Measurements from ENCODE around the gene DDX21. TPM values are rescaled to one million over a fixed set of nuclear protein-coding genes. Genes with fewer than 3 reads are reported as not detected.
"Not testable (repeated sequence)": the region's sequence is repeated elsewhere in the genome, so short reads cannot be mapped to it uniquely, and the experiment has no call there.

The DDX21 gene
- 43.4 TPM for total RNA-seq
- long read RNA-seq, full-length matches to known transcripts = 18 of 49 reads
- long read RNA-seq, partial matches to known transcripts = 16 of 49 reads
- long read RNA-seq, other reads (novel, unspliced or antisense) = 15 of 49 reads

DNA sequence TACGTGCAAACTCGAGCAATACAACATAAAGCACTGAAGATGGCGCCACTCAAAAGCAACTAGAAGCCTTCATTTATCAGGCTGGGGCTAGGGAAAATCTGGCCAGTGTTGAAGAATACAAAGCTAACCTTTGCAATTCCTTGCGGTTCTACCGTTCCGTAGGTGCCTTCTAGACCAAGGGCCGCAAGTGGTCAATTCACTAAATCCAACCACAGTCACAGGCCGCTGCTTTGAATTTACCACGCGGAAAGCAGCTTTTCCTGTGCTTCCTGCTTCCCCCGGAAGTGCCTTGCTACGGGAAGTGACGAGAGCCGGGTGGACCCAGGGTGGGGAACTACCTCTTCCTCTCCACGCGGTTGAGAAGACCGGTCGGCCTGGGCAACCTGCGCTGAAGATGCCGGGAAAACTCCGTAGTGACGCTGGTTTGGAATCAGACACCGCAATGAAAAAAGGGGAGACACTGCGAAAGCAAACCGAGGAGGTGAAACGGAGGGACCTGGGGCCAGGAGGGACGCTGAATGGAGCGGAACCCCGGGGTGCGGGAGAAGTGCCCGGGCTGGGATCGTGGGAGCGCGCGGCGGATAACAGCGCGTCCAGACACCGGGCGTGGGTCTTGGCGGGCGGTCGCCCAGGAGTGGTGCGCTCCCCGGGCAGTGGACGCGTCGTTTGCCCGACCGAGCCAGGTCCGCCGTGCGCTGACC is at the start of gene DDX21:
Gene DDX21 (plus strand): TSS at position 339 of the 701 bp plus-strand sequence. CDS start 56 bp downstream, at position 395.
- no peaks in the 10 kb centered on the region for H3K9me3 ChIP-seq
- peak within 1 kb of the TSS; percentile 99 for H3K4me3 ChIP-seq
- DNase-seq (peak; percentile 92), ATAC-seq (peak; percentile 97 to 99)
- peak; percentile 51 for TF ChIP-seq CTCF (IDR thresholded peaks at IDR 0.05)
- H3K4me1 ChIP-seq = peaks cover 30% of the 10 kb centered on the region
- peak within 1 kb of the TSS; percentile 97 for H3K27ac ChIP-seq
- no peaks in the 10 kb centered on the region for H3K27me3 ChIP-seq (ENCODE audit: low read depth)
- peaks cover 17% of the 10 kb centered on the region for H3K36me3 ChIP-seq
- intact Hi-C loops (cut with DNase I) = no loop called here

- no peak for TF ChIP-seq CTCF (IDR thresholded peaks at IDR 0.05)
- DNase-seq (no peak), ATAC-seq (no peak)
- no peaks in the 10 kb centered on the region for H3K4me1 ChIP-seq
- H3K27ac ChIP-seq = no peak overlapping the region
- intact Hi-C loops (cut with DNase I) = no loop called here
- no peaks in the 10 kb centered on the region for H3K27me3 ChIP-seq (ENCODE audit: low read depth)
- H3K9me3 ChIP-seq = no peaks in the 10 kb centered on the region
- H3K4me3 ChIP-seq = no peak overlapping the region
- H3K36me3 ChIP-seq = peaks cover 65% of the 10 kb centered on the region
Observed at GRCh38 chr10:68924593-68924992, 31.4 kb upstream of the DDX21 start.

DNA sequence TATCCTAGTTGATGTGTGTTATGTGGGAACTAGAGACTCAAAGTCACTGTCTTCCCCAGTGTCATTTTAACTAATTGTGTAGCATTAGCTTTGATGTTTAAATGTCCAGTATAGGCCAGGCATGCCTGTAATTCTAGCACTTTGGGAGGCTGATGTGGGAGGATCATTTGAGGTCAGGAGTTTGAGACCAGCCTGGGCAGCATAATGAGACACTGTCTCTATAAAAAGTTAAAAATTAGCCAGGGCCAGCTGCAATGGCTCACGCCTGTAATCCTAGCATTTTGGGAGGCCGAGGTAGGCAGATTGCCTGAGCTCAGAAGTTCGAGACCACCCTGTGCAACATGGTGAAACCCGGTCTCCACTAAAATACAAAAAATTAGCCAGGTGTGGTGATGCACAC is 30.5 kb upstream of the DDX21 start:
- H3K27ac ChIP-seq = no peak overlapping the region
- no peaks in the 10 kb centered on the region for H3K9me3 ChIP-seq
- DNase-seq (no peak), ATAC-seq (no peak)
- peaks cover 65% of the 10 kb centered on the region for H3K36me3 ChIP-seq
- H3K4me3 ChIP-seq = no peak overlapping the region
- no peaks in the 10 kb centered on the region for H3K27me3 ChIP-seq (ENCODE audit: low read depth)
- TF ChIP-seq CTCF (IDR thresholded peaks at IDR 0.05) = no peak
- no peaks in the 10 kb centered on the region for H3K4me1 ChIP-seq
- intact Hi-C loops (cut with DNase I) = no loop called here

DNA sequence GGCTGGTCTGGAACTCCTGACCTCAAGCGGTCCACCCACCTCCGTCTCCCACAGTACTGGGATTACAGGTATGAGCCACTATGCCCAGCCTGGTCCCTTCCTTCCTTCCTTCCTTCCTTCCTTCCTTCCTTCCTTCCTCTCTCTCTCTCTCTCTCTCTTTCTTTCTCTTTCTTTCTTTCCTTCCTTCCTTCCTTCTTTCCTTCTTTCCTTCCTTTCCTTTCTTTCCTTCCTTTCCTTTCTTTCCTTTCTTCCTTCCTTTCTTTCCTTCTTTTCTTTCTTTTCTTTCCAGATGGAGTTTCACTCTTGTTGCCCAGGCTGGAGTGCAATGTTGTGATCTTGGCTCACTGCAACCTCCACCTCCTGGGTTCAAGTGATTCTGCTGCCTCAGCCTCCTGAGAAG is 26.8 kb upstream of the DDX21 start:
- H3K4me1 ChIP-seq; H3K9me3 ChIP-seq; H3K27ac ChIP-seq; DNase-seq; intact Hi-C loops (cut with DNase I); H3K4me3 ChIP-seq; H3K27me3 ChIP-seq (ENCODE audit: low read depth); ATAC-seq: not testable (repeated sequence)
- peaks cover 64% of the 10 kb centered on the region for H3K36me3 ChIP-seq

GRCh38 chr10:68929888-68930287 is 26.1 kb upstream of the DDX21 start:
- DNase-seq; H3K9me3 ChIP-seq; H3K4me1 ChIP-seq; H3K4me3 ChIP-seq; H3K27ac ChIP-seq; ATAC-seq; intact Hi-C loops (cut with DNase I); H3K27me3 ChIP-seq (ENCODE audit: low read depth): not testable (repeated sequence)
- H3K36me3 ChIP-seq = peaks cover 64% of the 10 kb centered on the region

DNA sequence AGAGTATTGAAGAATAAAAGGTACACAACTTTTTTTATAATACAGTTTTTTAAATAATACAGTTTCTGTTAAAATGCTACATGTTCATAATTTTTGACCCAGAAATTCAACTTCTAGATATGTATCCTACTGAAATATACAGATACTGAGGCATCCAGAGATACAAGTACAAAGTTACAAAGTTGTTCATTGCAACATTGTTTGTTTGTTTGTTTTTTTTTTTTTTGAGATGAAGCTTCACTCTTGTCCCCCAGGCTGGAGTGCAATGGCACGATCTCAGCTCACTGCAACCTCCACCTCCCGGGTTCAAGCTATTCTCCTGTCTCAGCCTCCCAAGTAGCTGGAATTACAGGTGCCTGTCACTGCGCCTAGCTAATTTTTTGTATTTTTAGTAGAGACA is 23.1 kb upstream of the DDX21 start:
- H3K4me3 ChIP-seq; H3K9me3 ChIP-seq; H3K4me1 ChIP-seq; ATAC-seq; H3K27me3 ChIP-seq (ENCODE audit: low read depth); intact Hi-C loops (cut with DNase I); DNase-seq; H3K27ac ChIP-seq: not testable (repeated sequence)
- H3K36me3 ChIP-seq = peaks cover 86% of the 10 kb centered on the region

- H3K27ac ChIP-seq = no peak overlapping the region
- peaks cover 93% of the 10 kb centered on the region for H3K36me3 ChIP-seq
- no peak for DNase-seq
- H3K27me3 ChIP-seq (ENCODE audit: low read depth) = no peaks in the 10 kb centered on the region
- H3K4me1 ChIP-seq = no peaks in the 10 kb centered on the region
- intact Hi-C loops (cut with DNase I) = no loop called here
- no peak overlapping the region for H3K4me3 ChIP-seq
- no peak for ATAC-seq
- TF ChIP-seq CTCF (IDR thresholded peaks at IDR 0.05) = no peak
- no peaks in the 10 kb centered on the region for H3K9me3 ChIP-seq
Observed at GRCh38 chr10:68934994-68935393, 21.0 kb upstream of the DDX21 start.

Measured in lower lobe of right lung (tissue), 2 donors.